ENCODE data around the gene TNFRSF1A. TPM values are rescaled to one million over a fixed set of nuclear protein-coding genes. Genes with fewer than 3 reads are reported as not detected.

TNFRSF1A gene
- total and polyA plus RNA-seq, 9 of the 15 experiments (the other 6 are each of a cell fraction or from before 2014, with no cell fraction given) = 0.76 to 43.5 (median 30.0) TPM

GRCh38 chr12:6335451-6336078 is 6.3 kb downstream of the TNFRSF1A start (continued):
- no peak for TF ChIP-seq CTBP1 (IDR thresholded peaks at IDR 0.05; ENCODE audit: borderline replicate concordance)
- TF ChIP-seq, protein P1, sequence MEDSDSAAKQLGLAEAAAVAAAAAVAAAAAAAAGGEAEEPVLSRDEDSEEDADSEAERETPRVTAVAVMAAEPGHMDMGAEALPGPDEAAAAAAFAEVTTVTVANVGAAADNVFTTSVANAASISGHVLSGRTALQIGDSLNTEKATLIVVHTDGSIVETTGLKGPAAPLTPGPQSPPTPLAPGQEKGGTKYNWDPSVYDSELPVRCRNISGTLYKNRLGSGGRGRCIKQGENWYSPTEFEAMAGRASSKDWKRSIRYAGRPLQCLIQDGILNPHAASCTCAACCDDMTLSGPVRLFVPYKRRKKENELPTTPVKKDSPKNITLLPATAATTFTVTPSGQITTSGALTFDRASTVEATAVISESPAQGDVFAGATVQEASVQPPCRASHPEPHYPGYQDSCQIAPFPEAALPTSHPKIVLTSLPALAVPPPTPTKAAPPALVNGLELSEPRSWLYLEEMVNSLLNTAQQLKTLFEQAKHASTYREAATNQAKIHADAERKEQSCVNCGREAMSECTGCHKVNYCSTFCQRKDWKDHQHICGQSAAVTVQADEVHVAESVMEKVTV (CRISPR knock-in tag; IDR thresholded peaks at IDR 0.05) = peak; percentile 33; the same call in 1 of the 2 replicates
- TF ChIP-seq ZNF212 (CRISPR knock-in tag; IDR thresholded peaks at IDR 0.05) = no peak
- TF ChIP-seq KAT8 (IDR thresholded peaks at IDR 0.05; ENCODE audit: low read depth) = no peak
- peak; percentile 30; the same call in 1 of the 2 replicates for TF ChIP-seq RB1 (IDR thresholded peaks at IDR 0.05; ENCODE audit: low read depth)
- TF ChIP-seq SLC30A9 (CRISPR knock-in tag; IDR thresholded peaks at IDR 0.05) = no peak
- no peak for TF ChIP-seq ZNF124 (CRISPR knock-in tag; IDR thresholded peaks at IDR 0.05)
- peak in 1 of 3 experiments; percentile 28 for TF ChIP-seq YY1 (IDR thresholded peaks at IDR 0.05; ENCODE audit: borderline replicate concordance in 1 of 3, control insufficient read depth in 1 of 3, extremely low read depth in 1 of 3, insufficient read depth in 3 of 3, insufficient read length in 1 of 3, insufficient replicate concordance in 2 of 3, low read depth in 1 of 3, low read length in 2 of 3)
- TF ChIP-seq EGR1 (conservative IDR thresholded peaks at IDR 0.05) = peak; percentile 92
- no peak for TF ChIP-seq EZH2 (IDR thresholded peaks at IDR 0.05; ENCODE audit: borderline replicate concordance, low read depth, low read length)
- TF ChIP-seq, protein P2, sequence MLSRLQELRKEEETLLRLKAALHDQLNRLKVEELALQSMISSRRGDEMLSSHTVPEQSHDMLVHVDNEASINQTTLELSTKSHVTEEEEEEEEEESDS (CRISPR knock-in tag; IDR thresholded peaks at IDR 0.05) = no peak
- TF ChIP-seq CXXC5 (CRISPR knock-in tag; IDR thresholded peaks at IDR 0.05) = no peak
- no peak for TF ChIP-seq DNMT1 (IDR thresholded peaks at IDR 0.05)
- TF ChIP-seq, protein P3, sequence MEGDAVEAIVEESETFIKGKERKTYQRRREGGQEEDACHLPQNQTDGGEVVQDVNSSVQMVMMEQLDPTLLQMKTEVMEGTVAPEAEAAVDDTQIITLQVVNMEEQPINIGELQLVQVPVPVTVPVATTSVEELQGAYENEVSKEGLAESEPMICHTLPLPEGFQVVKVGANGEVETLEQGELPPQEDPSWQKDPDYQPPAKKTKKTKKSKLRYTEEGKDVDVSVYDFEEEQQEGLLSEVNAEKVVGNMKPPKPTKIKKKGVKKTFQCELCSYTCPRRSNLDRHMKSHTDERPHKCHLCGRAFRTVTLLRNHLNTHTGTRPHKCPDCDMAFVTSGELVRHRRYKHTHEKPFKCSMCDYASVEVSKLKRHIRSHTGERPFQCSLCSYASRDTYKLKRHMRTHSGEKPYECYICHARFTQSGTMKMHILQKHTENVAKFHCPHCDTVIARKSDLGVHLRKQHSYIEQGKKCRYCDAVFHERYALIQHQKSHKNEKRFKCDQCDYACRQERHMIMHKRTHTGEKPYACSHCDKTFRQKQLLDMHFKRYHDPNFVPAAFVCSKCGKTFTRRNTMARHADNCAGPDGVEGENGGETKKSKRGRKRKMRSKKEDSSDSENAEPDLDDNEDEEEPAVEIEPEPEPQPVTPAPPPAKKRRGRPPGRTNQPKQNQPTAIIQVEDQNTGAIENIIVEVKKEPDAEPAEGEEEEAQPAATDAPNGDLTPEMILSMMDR (IDR thresholded peaks at IDR 0.05 in 2 of 3, conservative IDR thresholded peaks at IDR 0.05 in 1 of 3; ENCODE audit: insufficient read depth in 2 of 3, low read depth in 1 of 3, low read length in 3 of 3) = peak; percentile 70 to 86 (median 74)
- 0 out of 2 replicates have a peak, but pooled peaks have one; percentile 5 for TF ChIP-seq JUN (IDR thresholded peaks at IDR 0.05; ENCODE audit: borderline replicate concordance, low read depth, low read length)
- TF ChIP-seq JUN (CRISPR knock-in tag; IDR thresholded peaks at IDR 0.05; ENCODE audit: borderline replicate concordance) = no peak
- peak in 1 of 2 experiments; percentile 18; a peak in 1 of 4 replicates for TF ChIP-seq ETV6 (IDR thresholded peaks at IDR 0.05; ENCODE audit: borderline replicate concordance in 1 of 2, low read depth in 2 of 2, low read length in 1 of 2)
- TF ChIP-seq ETV6 (CRISPR knock-in tag; IDR thresholded peaks at IDR 0.05; ENCODE audit: borderline replicate concordance) = no peak
- TF ChIP-seq, protein P4, sequence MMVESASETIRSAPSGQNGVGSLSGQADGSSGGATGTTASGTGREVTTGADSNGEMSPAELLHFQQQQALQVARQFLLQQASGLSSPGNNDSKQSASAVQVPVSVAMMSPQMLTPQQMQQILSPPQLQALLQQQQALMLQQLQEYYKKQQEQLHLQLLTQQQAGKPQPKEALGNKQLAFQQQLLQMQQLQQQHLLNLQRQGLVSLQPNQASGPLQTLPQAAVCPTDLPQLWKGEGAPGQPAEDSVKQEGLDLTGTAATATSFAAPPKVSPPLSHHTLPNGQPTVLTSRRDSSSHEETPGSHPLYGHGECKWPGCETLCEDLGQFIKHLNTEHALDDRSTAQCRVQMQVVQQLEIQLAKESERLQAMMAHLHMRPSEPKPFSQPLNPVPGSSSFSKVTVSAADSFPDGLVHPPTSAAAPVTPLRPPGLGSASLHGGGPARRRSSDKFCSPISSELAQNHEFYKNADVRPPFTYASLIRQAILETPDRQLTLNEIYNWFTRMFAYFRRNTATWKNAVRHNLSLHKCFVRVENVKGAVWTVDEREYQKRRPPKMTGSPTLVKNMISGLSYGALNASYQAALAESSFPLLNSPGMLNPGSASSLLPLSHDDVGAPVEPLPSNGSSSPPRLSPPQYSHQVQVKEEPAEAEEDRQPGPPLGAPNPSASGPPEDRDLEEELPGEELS (CRISPR knock-in tag; IDR thresholded peaks at IDR 0.05; ENCODE audit: borderline replicate concordance) = peak; percentile 95
- peak; percentile 48; the same call in 1 of the 2 replicates for TF ChIP-seq ARID2 (IDR thresholded peaks at IDR 0.05)
- TF ChIP-seq RBM39 (optimal IDR thresholded peaks at IDR 0.05; ENCODE audit: low read depth, low read length) = no peak
- TF ChIP-seq TBP (optimal IDR thresholded peaks at IDR 0.05; ENCODE audit: low read depth, low read length) = peak; percentile 39
- TF ChIP-seq BRD9 (IDR thresholded peaks at IDR 0.05; ENCODE audit: low read depth, partially characterized antibody) = peak; percentile 56

All from K562 (cell line).